ENCODE data around the gene PGLYRP2.
A peak's percentile ranks its signal among the peaks of the same experiment; 100 is the strongest.
"Not testable (repeated sequence)": the region's sequence is repeated elsewhere in the genome, so short reads cannot be mapped to it uniquely, and the experiment has no call there.

Gene PGLYRP2

GRCh38 chr19:15487038-15487437, 7.7 kb upstream of the PGLYRP2 start:
- no peak for DNase-seq

- not testable (repeated sequence) for DNase-seq
Measured at GRCh38 chr19:15485768-15486167, 6.5 kb upstream of the PGLYRP2 start.

- not testable (repeated sequence) for DNase-seq
Measured at GRCh38 chr19:15480996-15481395, 1.7 kb upstream of the PGLYRP2 start.

- no peak for DNase-seq
Measured at GRCh38 chr19:15476325-15476724, 3.0 kb downstream of the PGLYRP2 start.

GRCh38 chr19:15475611-15476010, 3.7 kb downstream of the PGLYRP2 start:
- no peak for DNase-seq

- DNase-seq = no peak
Measured at GRCh38 chr19:15475169-15475568, 4.1 kb downstream of the PGLYRP2 start.

- not testable (repeated sequence) for DNase-seq
Measured at GRCh38 chr19:15473821-15474220, 5.5 kb downstream of the PGLYRP2 start.

- no peak for DNase-seq
Measured at GRCh38 chr19:15471639-15472101, 7.6 kb downstream of the PGLYRP2 start.

- DNase-seq = no peak
Measured at GRCh38 chr19:15469513-15470297, 9.6 kb downstream of the PGLYRP2 start.

- no peak for DNase-seq
Measured at GRCh38 chr19:15468675-15469512, 10.4 kb downstream of the PGLYRP2 start.

- no peak for DNase-seq
Measured at GRCh38 chr19:15467734-15468214, 11.5 kb downstream of the PGLYRP2 start.

- peak; percentile 70 for DNase-seq
Measured at GRCh38 chr19:15466851-15467733, 12.2 kb downstream of the PGLYRP2 start.

GRCh38 chr19:15464394-15465385, 14.6 kb downstream of the PGLYRP2 start, which contains the start of gene RASAL3:
RASAL3 (minus strand) TSS chr19:15464544; CDS start chr19:15464358, 186 bp downstream.
- peak; percentile 62 for DNase-seq

GRCh38 chr19:15463861-15464371, 15.4 kb downstream of the PGLYRP2 start:
- DNase-seq = peak; percentile 82

GRCh38 chr19:15461694-15462093, 17.6 kb downstream of the PGLYRP2 start:
- DNase-seq = no peak

- DNase-seq = no peak
Measured at GRCh38 chr19:15457701-15458484, 21.4 kb downstream of the PGLYRP2 start.

GRCh38 chr19:15456871-15457700, 22.2 kb downstream of the PGLYRP2 start:
- no peak for DNase-seq

GRCh38 chr19:15456441-15456840, 22.9 kb downstream of the PGLYRP2 start:
- DNase-seq = no peak

GRCh38 chr19:15455996-15456395, 23.3 kb downstream of the PGLYRP2 start:
- no peak for DNase-seq
